HL-60 (cell line): Measurements from ENCODE around the gene SLC12A2.

Experiments used
- POLR2AphosphoS5 ChIP-seq: IDR thresholded peaks from 2 replicates; pipeline ENCODE4 v1.6.1; 2012; ENCODE audit warnings: low read depth
- TF ChIP-seq, protein P1 (sequence below): IDR thresholded peaks from 2 replicates; pipeline ENCODE4 v1.6.1; 2012; ENCODE audit warnings: low read depth; ENCODE audit not compliant: insufficient replicate concordance
- TF ChIP-seq, protein P2 (sequence below): IDR thresholded peaks from one replicate; pipeline ENCODE4 v1.5.1; 2011; ENCODE audit warnings: low read length, control low read depth, inconsistent platforms; ENCODE audit not compliant: insufficient read depth

DNA sequence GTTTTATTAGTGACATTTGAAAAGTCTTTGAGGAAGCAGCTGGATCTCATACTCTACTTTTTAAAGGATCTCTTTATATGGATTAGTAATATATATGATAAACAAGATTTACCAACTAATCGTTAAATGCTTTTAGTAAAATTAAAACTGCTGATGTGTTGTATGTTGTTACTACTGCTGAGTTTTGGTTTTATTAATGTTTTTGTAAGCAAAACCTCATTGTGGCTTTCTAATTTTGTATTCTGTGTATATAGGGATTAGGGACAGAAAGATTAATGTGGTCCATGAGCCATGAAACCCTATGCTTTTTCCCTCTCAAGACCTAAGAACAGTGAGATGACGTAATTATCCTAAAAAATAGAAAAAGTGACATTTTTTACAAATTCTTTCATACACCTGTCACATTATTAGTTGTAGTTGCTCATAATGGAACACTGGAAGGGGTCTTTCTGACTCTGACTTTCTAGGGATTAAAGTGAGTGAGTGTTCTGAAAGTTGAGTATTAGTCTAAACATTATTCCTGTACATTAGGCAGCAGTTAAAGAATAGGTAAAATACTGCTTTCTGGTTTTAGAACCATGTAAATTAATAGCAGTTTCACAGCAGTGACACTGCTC is 85.9 kb downstream of the SLC12A2 start:
- TF ChIP-seq, protein P1, sequence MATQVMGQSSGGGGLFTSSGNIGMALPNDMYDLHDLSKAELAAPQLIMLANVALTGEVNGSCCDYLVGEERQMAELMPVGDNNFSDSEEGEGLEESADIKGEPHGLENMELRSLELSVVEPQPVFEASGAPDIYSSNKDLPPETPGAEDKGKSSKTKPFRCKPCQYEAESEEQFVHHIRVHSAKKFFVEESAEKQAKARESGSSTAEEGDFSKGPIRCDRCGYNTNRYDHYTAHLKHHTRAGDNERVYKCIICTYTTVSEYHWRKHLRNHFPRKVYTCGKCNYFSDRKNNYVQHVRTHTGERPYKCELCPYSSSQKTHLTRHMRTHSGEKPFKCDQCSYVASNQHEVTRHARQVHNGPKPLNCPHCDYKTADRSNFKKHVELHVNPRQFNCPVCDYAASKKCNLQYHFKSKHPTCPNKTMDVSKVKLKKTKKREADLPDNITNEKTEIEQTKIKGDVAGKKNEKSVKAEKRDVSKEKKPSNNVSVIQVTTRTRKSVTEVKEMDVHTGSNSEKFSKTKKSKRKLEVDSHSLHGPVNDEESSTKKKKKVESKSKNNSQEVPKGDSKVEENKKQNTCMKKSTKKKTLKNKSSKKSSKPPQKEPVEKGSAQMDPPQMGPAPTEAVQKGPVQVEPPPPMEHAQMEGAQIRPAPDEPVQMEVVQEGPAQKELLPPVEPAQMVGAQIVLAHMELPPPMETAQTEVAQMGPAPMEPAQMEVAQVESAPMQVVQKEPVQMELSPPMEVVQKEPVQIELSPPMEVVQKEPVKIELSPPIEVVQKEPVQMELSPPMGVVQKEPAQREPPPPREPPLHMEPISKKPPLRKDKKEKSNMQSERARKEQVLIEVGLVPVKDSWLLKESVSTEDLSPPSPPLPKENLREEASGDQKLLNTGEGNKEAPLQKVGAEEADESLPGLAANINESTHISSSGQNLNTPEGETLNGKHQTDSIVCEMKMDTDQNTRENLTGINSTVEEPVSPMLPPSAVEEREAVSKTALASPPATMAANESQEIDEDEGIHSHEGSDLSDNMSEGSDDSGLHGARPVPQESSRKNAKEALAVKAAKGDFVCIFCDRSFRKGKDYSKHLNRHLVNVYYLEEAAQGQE, result no peak
- TF ChIP-seq, protein P2, sequence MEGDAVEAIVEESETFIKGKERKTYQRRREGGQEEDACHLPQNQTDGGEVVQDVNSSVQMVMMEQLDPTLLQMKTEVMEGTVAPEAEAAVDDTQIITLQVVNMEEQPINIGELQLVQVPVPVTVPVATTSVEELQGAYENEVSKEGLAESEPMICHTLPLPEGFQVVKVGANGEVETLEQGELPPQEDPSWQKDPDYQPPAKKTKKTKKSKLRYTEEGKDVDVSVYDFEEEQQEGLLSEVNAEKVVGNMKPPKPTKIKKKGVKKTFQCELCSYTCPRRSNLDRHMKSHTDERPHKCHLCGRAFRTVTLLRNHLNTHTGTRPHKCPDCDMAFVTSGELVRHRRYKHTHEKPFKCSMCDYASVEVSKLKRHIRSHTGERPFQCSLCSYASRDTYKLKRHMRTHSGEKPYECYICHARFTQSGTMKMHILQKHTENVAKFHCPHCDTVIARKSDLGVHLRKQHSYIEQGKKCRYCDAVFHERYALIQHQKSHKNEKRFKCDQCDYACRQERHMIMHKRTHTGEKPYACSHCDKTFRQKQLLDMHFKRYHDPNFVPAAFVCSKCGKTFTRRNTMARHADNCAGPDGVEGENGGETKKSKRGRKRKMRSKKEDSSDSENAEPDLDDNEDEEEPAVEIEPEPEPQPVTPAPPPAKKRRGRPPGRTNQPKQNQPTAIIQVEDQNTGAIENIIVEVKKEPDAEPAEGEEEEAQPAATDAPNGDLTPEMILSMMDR, result no peak
- no peak for TF ChIP-seq POLR2AphosphoS5
